K562 (cell line): ENCODE data around the gene EIF4E. TPM values are rescaled to one million over a fixed set of nuclear protein-coding genes. Genes with fewer than 3 reads are reported as not detected.
A peak's percentile ranks its signal among the peaks of the same experiment; 100 is the strongest.

Experiments used
- ARID1B ChIP-seq: fragments of 450-650 bp; IDR thresholded peaks from 2 replicates; pipeline ENCODE4 v1.6.1; 2016; ENCODE audit warnings: antibody characterized with exemption, mild to moderate bottlenecking, inconsistent platforms
- CBFA2T2 ChIP-seq: fragments of 450-650 bp; conservative IDR thresholded peaks from 2 replicates; pipeline ENCODE4 v1.6.1; 2017; ENCODE audit warnings: mild to moderate bottlenecking
- COPS2 ChIP-seq: fragments of 450-650 bp; conservative IDR thresholded peaks from 2 replicates; pipeline ENCODE4 v1.6.1; 2016; ENCODE audit warnings: mild to moderate bottlenecking, moderate library complexity
- E2F5 ChIP-seq: sonication (generic); formaldehyde crosslinking; IDR thresholded peaks from 2 replicates; pipeline ENCODE4 v1.8.0; 2022; ENCODE audit warnings: mild to moderate bottlenecking, missing genetic modification reagents
- E2F6 ChIP-seq, 2 experiments: IDR thresholded peaks; 2 replicates each; pipeline ENCODE4 v1.6.1; 2011; ENCODE audit warnings: borderline replicate concordance in 1 of 2, control low read depth in 1 of 2, low read depth in 1 of 2, low read length in 1 of 2, mild to moderate bottlenecking in 1 of 2, mixed read lengths in 1 of 2, moderate library complexity in 1 of 2; ENCODE audit not compliant: insufficient read depth in 1 of 2, insufficient read length in 1 of 2, poor library complexity in 1 of 2, severe bottlenecking in 1 of 2; ENCODE audit errors: extremely low read depth in 1 of 2
- ETS1 ChIP-seq: conservative IDR thresholded peaks from 2 replicates; pipeline ENCODE4 v1.6.1; 2011; ENCODE audit warnings: low read depth, mild to moderate bottlenecking, low read length; ENCODE audit not compliant: control insufficient read depth
- FOXK1 ChIP-seq: sonication (generic); formaldehyde crosslinking; IDR thresholded peaks from 2 replicates; pipeline ENCODE4 v1.8.0; 2022; ENCODE audit warnings: missing genetic modification reagents, mild to moderate bottlenecking, borderline replicate concordance
- FOXP1 ChIP-seq: sonication (generic); formaldehyde crosslinking; IDR thresholded peaks from 2 replicates; pipeline ENCODE4 v1.8.0; 2022; ENCODE audit warnings: mild to moderate bottlenecking, missing genetic modification reagents
- GTF2F1 ChIP-seq: IDR thresholded peaks from 2 replicates; pipeline ENCODE4 v1.6.1; 2011; ENCODE audit warnings: low read depth, low read length, improper control_type of control experiment
- L3MBTL2 ChIP-seq: fragments of 450-650 bp; IDR thresholded peaks from 2 replicates; pipeline ENCODE4 v1.6.1; 2016; ENCODE audit warnings: mild to moderate bottlenecking, moderate library complexity
- MLLT1 ChIP-seq, 2 experiments: fragments of 450-650 bp; IDR thresholded peaks; 2 replicates each; pipeline ENCODE4 v1.6.1; 2016
- MXI1 ChIP-seq: IDR thresholded peaks from 2 replicates; pipeline ENCODE4 v1.6.1; 2011; ENCODE audit warnings: low read depth, mild to moderate bottlenecking, improper control_type of control experiment, low read length
- NFE2 ChIP-seq: IDR thresholded peaks from 2 replicates; pipeline ENCODE4 v1.6.1; 2014; ENCODE audit warnings: antibody characterized with exemption, low read depth
- SMARCE1 ChIP-seq: fragments of 450-650 bp; IDR thresholded peaks from 2 replicates; pipeline ENCODE4 v1.7.1; 2016; ENCODE audit warnings: mild to moderate bottlenecking
- SPI1 ChIP-seq: IDR thresholded peaks from 2 replicates; pipeline ENCODE4 v1.6.1; 2011; ENCODE audit warnings: low read depth, low read length, control low read depth, borderline replicate concordance
- TRIM25 ChIP-seq: fragments of 450-650 bp; IDR thresholded peaks from 2 replicates; pipeline ENCODE4 v1.7.0; 2016; ENCODE audit warnings: borderline replicate concordance
- UBTF ChIP-seq, 2 experiments: IDR thresholded peaks; 2 replicates each; pipeline ENCODE4 v1.6.1; 2012; ENCODE audit warnings: improper control_type of control experiment in 2 of 2, low read depth in 2 of 2, low read length in 2 of 2, borderline replicate concordance in 1 of 2
- ZNF143 ChIP-seq: sonication (generic); formaldehyde crosslinking; IDR thresholded peaks from 2 replicates; pipeline ENCODE4 v1.9.0; 2022; ENCODE audit warnings: mild to moderate bottlenecking, missing genetic modification reagents
- ZNF263 ChIP-seq: sonication (generic); formaldehyde crosslinking; IDR thresholded peaks from 2 replicates; pipeline ENCODE4 v1.8.0; 2022; ENCODE audit warnings: mild to moderate bottlenecking, missing genetic modification reagents, borderline replicate concordance
- polyA plus RNA-seq, 8 experiments: library from polyadenylated mRNA; depleted of rRNA in 4 of 8; stranded (reverse) in 5 of 8; unstranded in 3 of 8; fragments of >200 nt; fragmentation: Nextera tagmentation in 2 of 8; fragmentation: Illumina TruSeq in 1 of 8; extraction: Ambion mirVana in 2 of 8; extraction: Trizol in 1 of 8; gene quantifications; 2 replicates each; pipeline versions ENCODE4 v1.2.1 to v1.2.3, GENCODE V29; 2011 to 2014; ENCODE audit warnings: inconsistent platforms in 1 of 8, missing spikeins in 1 of 8
- total RNA-seq, 7 experiments: library from RNA; depleted of rRNA in 6 of 7; stranded (reverse); fragments of >200 nt in 6 of 7; fragmentation: Illumina TruSeq in 2 of 7; extraction: Trizol in 2 of 7; gene quantifications; 2 replicates each; pipeline versions ENCODE4 v1.2.1 to v1.2.3, GENCODE V29; 2011 to 2021; ENCODE audit warnings: low replicate concordance in 1 of 7

EIF4E gene
- total and polyA plus RNA-seq, 9 of the 15 experiments (the other 6 are each of a cell fraction or from before 2014, with no cell fraction given), result 164 to 489 (median 179) TPM

GRCh38 chr4:98928131-98928504 lies 815 bp downstream of the EIF4E start (continued):
- no peak for TF ChIP-seq SPI1
- no peak for TF ChIP-seq ARID1B
- TF ChIP-seq GTF2F1, result peak; percentile 29; the same call in 1 of the 2 replicates
- peak in 1 of 2 experiments; percentile 69; a peak in 1 of 4 replicates for TF ChIP-seq UBTF (IDR thresholded peaks at IDR 0.05; ENCODE audit: borderline replicate concordance in 1 of 2, low read depth in 2 of 2, low read length in 2 of 2)
- TF ChIP-seq CBFA2T2, result no peak
- TF ChIP-seq NFE2, result no peak
- TF ChIP-seq ZNF263, result peak; percentile 99
- TF ChIP-seq E2F6 (IDR thresholded peaks at IDR 0.05; ENCODE audit: borderline replicate concordance in 1 of 2, extremely low read depth in 1 of 2, insufficient read depth in 1 of 2, insufficient read length in 1 of 2, low read depth in 1 of 2, low read length in 1 of 2, poor library complexity in 1 of 2, severe bottlenecking in 1 of 2), result peak in 1 of 2 experiments; percentile 42
- TF ChIP-seq MXI1, result peak; percentile 73
- TF ChIP-seq FOXP1 (CRISPR knock-in tag), result no peak
- no peak for TF ChIP-seq COPS2
- no peak for TF ChIP-seq SMARCE1
- TF ChIP-seq MLLT1 (IDR thresholded peaks at IDR 0.05), result peak in 1 of 2 experiments; percentile 27; a peak in 1 of 4 replicates
- no peak for TF ChIP-seq E2F5 (CRISPR knock-in tag)
- no peak for TF ChIP-seq ZNF143 (CRISPR knock-in tag)
- TF ChIP-seq TRIM25, result 0 out of 2 replicates have a peak, but pooled peaks have one; percentile 26
- TF ChIP-seq FOXK1, result no peak
- TF ChIP-seq L3MBTL2, result no peak; the same call in 1 of the 2 replicates
- TF ChIP-seq ETS1, result peak; percentile 65; the same call in 1 of the 2 replicates
